Measurements from ENCODE around the gene SUN2.

Gene SUN2

GRCh38 chr22:38698407-38699094, 57.2 kb downstream of the SUN2 start:
- Histone ChIP-seq H3K36me3 (ENCODE audit: control insufficient read depth, insufficient read depth, low read length) (no peaks in the 10 kb centered on the region; the same call in 1 of the 2 replicates), H3K4me1 (ENCODE audit: control insufficient read depth, insufficient read depth, low read length) (peaks cover 2% of the 10 kb centered on the region; the same call in 1 of the 2 replicates), H3K9me3 (ENCODE audit: control insufficient read depth, insufficient read depth, low read length) (no peaks in the 10 kb centered on the region), H3K27me3 (ENCODE audit: control insufficient read depth, insufficient read depth, low read length) (no peaks in the 10 kb centered on the region), H3K27ac (ENCODE audit: low read length) (no peak overlapping the region), H3K4me3 (ENCODE audit: low read length) (no peak overlapping the region)
- WGBS (ENCODE audit: insufficient coverage, insufficient read length) = no CpG with 5 or more reads among the region's 13 CpGs
- no peak for DNase-seq (ENCODE audit: low read depth, low spot score)

GRCh38 chr22:38697425-38698089, 58.2 kb downstream of the SUN2 start:
- no peaks in the 10 kb centered on the region for H3K9me3 ChIP-seq (ENCODE audit: control insufficient read depth, insufficient read depth, low read length)
- no peak overlapping the region for H3K27ac ChIP-seq (ENCODE audit: low read length)
- no peaks in the 10 kb centered on the region for H3K27me3 ChIP-seq (ENCODE audit: control insufficient read depth, insufficient read depth, low read length)
- H3K4me3 ChIP-seq (ENCODE audit: low read length) = no peak overlapping the region
- DNase-seq (ENCODE audit: low read depth, low spot score) = no peak
- WGBS (ENCODE audit: insufficient coverage, insufficient read length) = no CpG with 5 or more reads among the region's 8 CpGs
- no peaks in the 10 kb centered on the region; the same call in 1 of the 2 replicates for H3K36me3 ChIP-seq (ENCODE audit: control insufficient read depth, insufficient read depth, low read length)
- H3K4me1 ChIP-seq (ENCODE audit: control insufficient read depth, insufficient read depth, low read length) = peaks cover 2% of the 10 kb centered on the region; the same call in 1 of the 2 replicates

- no peaks in the 10 kb centered on the region; the same call in 1 of the 2 replicates for H3K36me3 ChIP-seq (ENCODE audit: control insufficient read depth, insufficient read depth, low read length)
These were observed 59.0 kb downstream of the SUN2 start for GRCh38 chr22:38696606-38697424.

GRCh38 chr22:38694940-38695339, 60.9 kb downstream of the SUN2 start:
- Histone ChIP-seq H3K27me3 (ENCODE audit: control insufficient read depth, insufficient read depth, low read length) (no peaks in the 10 kb centered on the region), H3K36me3 (ENCODE audit: control insufficient read depth, insufficient read depth, low read length) (no peaks in the 10 kb centered on the region; the same call in 1 of the 2 replicates), H3K9me3 (ENCODE audit: control insufficient read depth, insufficient read depth, low read length) (no peaks in the 10 kb centered on the region), H3K4me1 (ENCODE audit: control insufficient read depth, insufficient read depth, low read length) (no peaks in the 10 kb centered on the region), H3K4me3 (ENCODE audit: low read length) (no peak overlapping the region), H3K27ac (ENCODE audit: low read length) (no peak overlapping the region)
- WGBS (ENCODE audit: insufficient coverage, insufficient read length) = no CpG with 5 or more reads among the region's 3 CpGs
- no peak for DNase-seq (ENCODE audit: low read depth, low spot score)

More at GRCh38 chr22:38696606-38697424, 59.0 kb downstream of the SUN2 start:
- H3K4me1 ChIP-seq (ENCODE audit: control insufficient read depth, insufficient read depth, low read length) = peaks cover 2% of the 10 kb centered on the region; the same call in 1 of the 2 replicates
- no peak overlapping the region for H3K4me3 ChIP-seq (ENCODE audit: low read length)
- no peaks in the 10 kb centered on the region for H3K27me3 ChIP-seq (ENCODE audit: control insufficient read depth, insufficient read depth, low read length)
- H3K9me3 ChIP-seq (ENCODE audit: control insufficient read depth, insufficient read depth, low read length) = no peaks in the 10 kb centered on the region
- no CpG with 5 or more reads among the region's 3 CpGs for WGBS (ENCODE audit: insufficient coverage, insufficient read length)
- H3K27ac ChIP-seq (ENCODE audit: low read length) = no peak overlapping the region
- DNase-seq (ENCODE audit: low read depth, low spot score) = no peak

GRCh38 chr22:38694049-38694448, 61.7 kb downstream of the SUN2 start:
- peaks cover 3% of the 10 kb centered on the region; the same call in 1 of the 2 replicates for H3K36me3 ChIP-seq (ENCODE audit: control insufficient read depth, insufficient read depth, low read length)
- H3K27ac ChIP-seq (ENCODE audit: low read length) = no peak overlapping the region
- no peak for DNase-seq (ENCODE audit: low read depth, low spot score)
- H3K4me1 ChIP-seq (ENCODE audit: control insufficient read depth, insufficient read depth, low read length) = no peaks in the 10 kb centered on the region
- H3K4me3 ChIP-seq (ENCODE audit: low read length) = no peak overlapping the region
- H3K27me3 ChIP-seq (ENCODE audit: control insufficient read depth, insufficient read depth, low read length) = no peaks in the 10 kb centered on the region
- no CpG with 5 or more reads among the region's 2 CpGs for WGBS (ENCODE audit: insufficient coverage, insufficient read length)
- H3K9me3 ChIP-seq (ENCODE audit: control insufficient read depth, insufficient read depth, low read length) = no peaks in the 10 kb centered on the region

GRCh38 chr22:38689651-38690050, 66.1 kb downstream of the SUN2 start:
- WGBS (ENCODE audit: insufficient coverage, insufficient read length) = no CpG with 5 or more reads among the region's 1 CpG
- no peaks in the 10 kb centered on the region for H3K4me1 ChIP-seq (ENCODE audit: control insufficient read depth, insufficient read depth, low read length)
- peaks cover 18% of the 10 kb centered on the region; the same call in 1 of the 2 replicates for H3K36me3 ChIP-seq (ENCODE audit: control insufficient read depth, insufficient read depth, low read length)
- no peak overlapping the region for H3K4me3 ChIP-seq (ENCODE audit: low read length)
- H3K9me3 ChIP-seq (ENCODE audit: control insufficient read depth, insufficient read depth, low read length) = no peaks in the 10 kb centered on the region
- H3K27ac ChIP-seq (ENCODE audit: low read length) = no peak overlapping the region
- DNase-seq (ENCODE audit: low read depth, low spot score) = no peak
- H3K27me3 ChIP-seq (ENCODE audit: control insufficient read depth, insufficient read depth, low read length) = no peaks in the 10 kb centered on the region

GRCh38 chr22:38685761-38686160, 70.0 kb downstream of the SUN2 start:
- H3K27me3 ChIP-seq (ENCODE audit: control insufficient read depth, insufficient read depth, low read length) = no peaks in the 10 kb centered on the region
- peaks cover 26% of the 10 kb centered on the region; the same call in 1 of the 2 replicates for H3K36me3 ChIP-seq (ENCODE audit: control insufficient read depth, insufficient read depth, low read length)
- WGBS (ENCODE audit: insufficient coverage, insufficient read length) = no CpG with 5 or more reads among the region's 1 CpG

GRCh38 chr22:38684895-38685294, 70.9 kb downstream of the SUN2 start:
- Histone ChIP-seq H3K9me3 (ENCODE audit: control insufficient read depth, insufficient read depth, low read length) (no peaks in the 10 kb centered on the region), H3K27me3 (ENCODE audit: control insufficient read depth, insufficient read depth, low read length) (no peaks in the 10 kb centered on the region), H3K4me3 (ENCODE audit: low read length) (no peak overlapping the region), H3K36me3 (ENCODE audit: control insufficient read depth, insufficient read depth, low read length) (peaks cover 26% of the 10 kb centered on the region; the same call in 1 of the 2 replicates), H3K27ac (ENCODE audit: low read length) (no peak overlapping the region), H3K4me1 (ENCODE audit: control insufficient read depth, insufficient read depth, low read length) (no peaks in the 10 kb centered on the region)
- no CpG with 5 or more reads among the region's 9 CpGs for WGBS (ENCODE audit: insufficient coverage, insufficient read length)
- DNase-seq (ENCODE audit: low read depth, low spot score) = no peak

More at GRCh38 chr22:38685761-38686160, 70.0 kb downstream of the SUN2 start:
- Histone ChIP-seq H3K9me3 (ENCODE audit: control insufficient read depth, insufficient read depth, low read length) (no peaks in the 10 kb centered on the region), H3K4me3 (ENCODE audit: low read length) (no peak overlapping the region), H3K4me1 (ENCODE audit: control insufficient read depth, insufficient read depth, low read length) (no peaks in the 10 kb centered on the region), H3K27ac (ENCODE audit: low read length) (no peak overlapping the region)
- no peak for DNase-seq (ENCODE audit: low read depth, low spot score)
